SU-DHL-6 (cell line): ENCODE measurements around the gene TMEM260.

Source experiments
- H2AFZ ChIP-seq: fragments of 200-600 bp; sonication (generic); 2 replicates; pipeline ENCODE4 v1.6.1; 2014; ENCODE audit warnings: low read depth, mild to moderate bottlenecking, moderate library complexity, mixed read lengths, antibody characterized with exemption, low read length; ENCODE audit not compliant: severe bottlenecking
- H3F3A ChIP-seq: fragments of 200-600 bp; shearing (Covaris generic); 2 replicates; pipeline ENCODE4 v1.6.0; 2016; ENCODE audit warnings: antibody characterized with exemption, mild to moderate bottlenecking; ENCODE audit not compliant: insufficient read depth
- H3K27ac ChIP-seq: fragments of 200-600 bp; sonication (generic); 2 replicates; pipeline ENCODE4 v1.5.1; 2016; ENCODE audit warnings: low read depth, mild to moderate bottlenecking, low read length, moderate library complexity, mixed read lengths
- H3K27me3 ChIP-seq: fragments of 200-600 bp; sonication (generic), shearing (Covaris generic); 2 replicates; pipeline ENCODE4 v1.6.0; 2014; ENCODE audit warnings: mild to moderate bottlenecking, low read length
- H3K36me3 ChIP-seq: fragments of 200-600 bp; sonication (generic); 2 replicates; pipeline ENCODE4 v1.6.1; 2014; ENCODE audit warnings: mild to moderate bottlenecking, low read length, mixed read lengths
- H3K4me2 ChIP-seq: fragments of 300-600, 200-600 bp; shearing (Covaris generic), sonication (generic); 2 replicates; pipeline ENCODE4 v1.6.0; 2014; ENCODE audit warnings: low read length, low read depth, mild to moderate bottlenecking; ENCODE audit not compliant: poor library complexity, severe bottlenecking
- H3K4me3 ChIP-seq: fragments of 200-600 bp; sonication (generic); 2 replicates; pipeline ENCODE4 v1.5.1; 2014; ENCODE audit warnings: antibody characterized with exemption, low read length, mild to moderate bottlenecking, mixed read lengths; ENCODE audit not compliant: insufficient read depth, poor library complexity, severe bottlenecking
- H3K79me2 ChIP-seq: fragments of 200-600 bp; sonication (generic); 2 replicates; pipeline ENCODE4 v1.6.1; 2014; ENCODE audit warnings: mild to moderate bottlenecking, low read length, moderate library complexity; ENCODE audit not compliant: insufficient read depth
- H3K9ac ChIP-seq: fragments of 200-600 bp; sonication (generic); 2 replicates; pipeline ENCODE4 v1.7.0; 2014; ENCODE audit warnings: mild to moderate bottlenecking, low read length
- H3K9me2 ChIP-seq: fragments of 200-600 bp; sonication (generic); replicated peaks from 2 replicates; pipeline ENCODE4 v1.6.1; 2014; ENCODE audit warnings: low read length; ENCODE audit not compliant: insufficient read depth
- H3K9me3 ChIP-seq: fragments of 200-600 bp; sonication (generic); 2 replicates; pipeline ENCODE4 v1.6.1; 2014; ENCODE audit warnings: low read length, mixed read lengths; ENCODE audit not compliant: insufficient read depth
- H4K20me1 ChIP-seq: fragments of 200-600 bp; sonication (generic); 2 replicates; pipeline ENCODE4 v1.6.1; 2014; ENCODE audit warnings: low read depth, mild to moderate bottlenecking, antibody characterized with exemption, low read length, moderate library complexity, mixed read lengths
- EZH2phosphoT487 ChIP-seq: fragments of 200-600 bp; sonication (generic), shearing (Covaris generic); conservative IDR thresholded peaks from 2 replicates; pipeline ENCODE4 v1.6.1; 2018; ENCODE audit warnings: mild to moderate bottlenecking, antibody characterized with exemption, low read length, moderate library complexity, mixed read lengths
- TF ChIP-seq, protein P1 (sequence below): fragments of 200-600 bp; sonication (generic); IDR thresholded peaks from one replicate; pipeline ENCODE4 v1.5.1; 2017; ENCODE audit warnings: antibody characterized with exemption, mild to moderate bottlenecking, low read length, moderate library complexity; ENCODE audit not compliant: insufficient read depth, poor library complexity, severe bottlenecking

Gene TMEM260

GRCh38 chr14:56539862-56540261 lies 39.7 kb upstream of the TMEM260 start:
- Histone ChIP-seq H4K20me1 (no peaks in the 10 kb centered on the region), H3K36me3 (no peaks in the 10 kb centered on the region), H2AFZ (no peak overlapping the region), H3F3A (no peaks in the 10 kb centered on the region), H3K9ac (no peak overlapping the region), H3K9me2 (no peaks in the 10 kb centered on the region), H3K79me2 (no peaks in the 10 kb centered on the region), H3K4me3 (no peak overlapping the region), H3K27me3 (no peaks in the 10 kb centered on the region), H3K9me3 (no peaks in the 10 kb centered on the region), H3K27ac (no peak overlapping the region), H3K4me2 (no peak overlapping the region)
- no peak for TF ChIP-seq EZH2phosphoT487
- TF ChIP-seq, protein P1, sequence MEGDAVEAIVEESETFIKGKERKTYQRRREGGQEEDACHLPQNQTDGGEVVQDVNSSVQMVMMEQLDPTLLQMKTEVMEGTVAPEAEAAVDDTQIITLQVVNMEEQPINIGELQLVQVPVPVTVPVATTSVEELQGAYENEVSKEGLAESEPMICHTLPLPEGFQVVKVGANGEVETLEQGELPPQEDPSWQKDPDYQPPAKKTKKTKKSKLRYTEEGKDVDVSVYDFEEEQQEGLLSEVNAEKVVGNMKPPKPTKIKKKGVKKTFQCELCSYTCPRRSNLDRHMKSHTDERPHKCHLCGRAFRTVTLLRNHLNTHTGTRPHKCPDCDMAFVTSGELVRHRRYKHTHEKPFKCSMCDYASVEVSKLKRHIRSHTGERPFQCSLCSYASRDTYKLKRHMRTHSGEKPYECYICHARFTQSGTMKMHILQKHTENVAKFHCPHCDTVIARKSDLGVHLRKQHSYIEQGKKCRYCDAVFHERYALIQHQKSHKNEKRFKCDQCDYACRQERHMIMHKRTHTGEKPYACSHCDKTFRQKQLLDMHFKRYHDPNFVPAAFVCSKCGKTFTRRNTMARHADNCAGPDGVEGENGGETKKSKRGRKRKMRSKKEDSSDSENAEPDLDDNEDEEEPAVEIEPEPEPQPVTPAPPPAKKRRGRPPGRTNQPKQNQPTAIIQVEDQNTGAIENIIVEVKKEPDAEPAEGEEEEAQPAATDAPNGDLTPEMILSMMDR: no peak

- Histone ChIP-seq H4K20me1 (no peaks in the 10 kb centered on the region), H3K4me3 (no peak overlapping the region), H3K9me2 (no peaks in the 10 kb centered on the region), H3K9ac (no peak overlapping the region), H3F3A (no peaks in the 10 kb centered on the region), H3K27me3 (no peaks in the 10 kb centered on the region), H3K4me2 (no peak overlapping the region), H3K27ac (no peak overlapping the region), H3K79me2 (no peaks in the 10 kb centered on the region), H2AFZ (no peak overlapping the region), H3K36me3 (no peaks in the 10 kb centered on the region), H3K9me3 (no peaks in the 10 kb centered on the region)
- TF ChIP-seq EZH2phosphoT487: no peak
- TF ChIP-seq, protein P1: no peak
Measured at GRCh38 chr14:56543436-56543835, 36.2 kb upstream of the TMEM260 start.

GRCh38 chr14:56549721-56550120 lies 29.9 kb upstream of the TMEM260 start:
- no peak overlapping the region for H2AFZ ChIP-seq
- H4K20me1 ChIP-seq: no peaks in the 10 kb centered on the region
- H3K79me2 ChIP-seq: no peaks in the 10 kb centered on the region
- no peak overlapping the region for H3K4me3 ChIP-seq
- H3K27me3 ChIP-seq: no peaks in the 10 kb centered on the region
- no peak overlapping the region for H3K9ac ChIP-seq
- H3K27ac ChIP-seq: no peak overlapping the region
- H3K36me3 ChIP-seq: no peaks in the 10 kb centered on the region
- no peak for TF ChIP-seq EZH2phosphoT487
- TF ChIP-seq, protein P1: no peak
- H3K9me3 ChIP-seq: no peaks in the 10 kb centered on the region
- no peaks in the 10 kb centered on the region for H3K9me2 ChIP-seq
- H3F3A ChIP-seq: no peaks in the 10 kb centered on the region
- H3K4me2 ChIP-seq: no peak overlapping the region
